Neural cell (in vitro differentiated cells): ENCODE measurements around the gene SUFU.

ENCODE experiments used
- CTCF ChIP-seq: fragments of 450-650 bp; IDR thresholded peaks from 2 replicates; pipeline ENCODE4 v1.5.1; 2014; ENCODE audit warnings: antibody characterized with exemption, mild to moderate bottlenecking, moderate library complexity; ENCODE audit not compliant: poor library complexity, severe bottlenecking
- EP300 ChIP-seq: fragments of 450-650 bp; conservative IDR thresholded peaks from 2 replicates; pipeline ENCODE4 v1.6.1; 2014; ENCODE audit warnings: antibody characterized with exemption, mild to moderate bottlenecking, moderate library complexity; ENCODE audit not compliant: poor library complexity, severe bottlenecking
- EZH2 ChIP-seq: fragments of 200-600, 300-800 bp; shearing (Covaris generic), sonication (generic); IDR thresholded peaks from 2 replicates; pipeline ENCODE4 v1.6.1; 2014; ENCODE audit warnings: antibody characterized with exemption, low read length, borderline replicate concordance, mild to moderate bottlenecking; ENCODE audit not compliant: insufficient read depth, poor library complexity, severe bottlenecking
- MXI1 ChIP-seq: fragments of 450-650 bp; conservative IDR thresholded peaks from 2 replicates; pipeline ENCODE4 v1.6.1; 2014; ENCODE audit warnings: antibody characterized with exemption, mild to moderate bottlenecking; ENCODE audit not compliant: poor library complexity, severe bottlenecking
- POLR2AphosphoS5 ChIP-seq: IDR thresholded peaks from 2 replicates; pipeline ENCODE4 v1.6.1; 2012
- RAD21 ChIP-seq: fragments of 450-650 bp; conservative IDR thresholded peaks from 2 replicates; pipeline ENCODE4 v1.6.1; 2014; ENCODE audit warnings: antibody characterized with exemption, mild to moderate bottlenecking, moderate library complexity
- REST ChIP-seq: IDR thresholded peaks from 2 replicates; pipeline ENCODE4 v1.6.1; 2012; ENCODE audit warnings: borderline replicate concordance

- TF ChIP-seq CTCF (no peak), EZH2 (no peak), REST (no peak), MXI1 (no peak), POLR2AphosphoS5 (no peak), EP300 (no peak), RAD21 (no peak)
Observed at GRCh38 chr10:102524746-102525145, 21.0 kb downstream of the SUFU start.
